Adipocyte (in vitro differentiated cells): ENCODE data around the gene PRELID1.
"Not testable (repeated sequence)": the region's sequence is repeated elsewhere in the genome, so short reads cannot be mapped to it uniquely, and the experiment has no call there.

Experiments
- DNase-seq: peaks from one replicate; pipeline ENCODE4 v3.0.0-alpha.2; 2015; ENCODE audit warnings: low read depth
- H3K27me3 ChIP-seq: replicated peaks from 2 replicates; pipeline ENCODE4 v1.7.0; 2013; ENCODE audit warnings: mild to moderate bottlenecking, low read length, moderate library complexity; ENCODE audit not compliant: control insufficient read depth, insufficient read depth
- H3K36me3 ChIP-seq: 2 replicates; pipeline ENCODE4 v1.7.0; 2013; ENCODE audit warnings: low read length, mild to moderate bottlenecking, moderate library complexity; ENCODE audit not compliant: control insufficient read depth, insufficient read depth, severe bottlenecking
- H3K4me1 ChIP-seq: 2 replicates; pipeline ENCODE4 v1.7.0; 2013; ENCODE audit warnings: mild to moderate bottlenecking, low read length, moderate library complexity; ENCODE audit not compliant: control insufficient read depth, insufficient read depth
- H3K4me3 ChIP-seq: 2 replicates; pipeline ENCODE4 v1.7.0; 2013; ENCODE audit warnings: mild to moderate bottlenecking, low read length, moderate library complexity
- H3K9ac ChIP-seq: 2 replicates; pipeline ENCODE4 v1.7.0; 2013; ENCODE audit warnings: mild to moderate bottlenecking, low read length, moderate library complexity
- H3K9me3 ChIP-seq: 2 replicates; pipeline ENCODE4 v1.7.0; 2013; ENCODE audit warnings: mild to moderate bottlenecking, low read length, moderate library complexity; ENCODE audit not compliant: control insufficient read depth

Gene PRELID1

DNA sequence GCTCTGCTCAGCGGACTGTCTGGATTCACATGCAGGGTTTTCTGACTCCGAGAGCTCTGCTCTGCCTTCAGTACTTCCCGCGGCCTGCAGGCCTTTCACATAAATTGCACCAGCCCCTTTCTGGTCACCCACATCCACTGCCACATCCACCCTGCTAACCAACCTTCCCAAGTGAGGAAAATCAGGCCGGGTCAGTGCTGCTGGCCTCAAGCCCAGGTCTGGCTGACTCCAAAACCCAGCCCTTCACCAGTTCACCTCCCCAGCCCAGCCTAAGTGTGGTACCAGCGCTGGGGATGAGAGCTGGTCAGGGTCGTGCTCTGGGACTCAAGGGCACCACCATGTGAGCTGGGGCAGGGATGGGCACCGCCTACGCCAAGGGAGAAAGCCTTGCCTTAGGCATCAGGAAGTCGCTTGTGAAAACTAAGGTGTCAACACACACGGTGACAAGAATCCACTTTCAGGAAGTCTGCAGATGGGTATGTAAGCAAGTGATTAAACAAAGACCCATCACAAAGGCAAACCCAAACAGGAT lies 35.6 kb downstream of the PRELID1 start:
- Histone ChIP-seq H3K27me3 (no peaks in the 10 kb centered on the region), H3K9ac (no peak overlapping the region), H3K4me1 (no peaks in the 10 kb centered on the region), H3K9me3 (no peaks in the 10 kb centered on the region), H3K4me3 (no peak overlapping the region), H3K36me3 (peaks cover 70% of the 10 kb centered on the region)
- no peak for DNase-seq

GRCh38 chr5:177343000-177343399 lies 39.4 kb downstream of the PRELID1 start:
- H3K36me3 ChIP-seq: peaks cover 42% of the 10 kb centered on the region

DNA sequence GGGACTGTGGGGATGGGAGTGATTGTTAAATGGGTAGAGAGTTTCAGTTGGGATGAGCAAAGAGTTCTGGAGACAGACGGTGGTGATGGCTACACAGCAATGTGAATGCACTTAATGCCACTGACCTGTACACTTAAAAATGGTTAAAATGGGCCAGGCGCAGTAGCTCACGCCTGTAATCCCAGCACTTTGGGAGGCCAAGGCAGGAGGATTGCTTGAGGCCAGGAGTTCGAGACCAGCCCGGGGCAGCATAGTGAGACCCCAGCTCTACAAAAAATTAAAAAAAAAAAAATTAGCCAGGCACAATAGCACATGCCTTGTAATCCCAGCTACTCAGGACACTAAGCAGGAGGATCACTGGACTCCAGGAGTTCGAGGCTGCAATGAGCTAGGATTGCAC lies 40.2 kb downstream of the PRELID1 start:
- Histone ChIP-seq H3K36me3 (peaks cover 37% of the 10 kb centered on the region), H3K9ac (no peak overlapping the region), H3K9me3 (no peaks in the 10 kb centered on the region), H3K4me3 (no peak overlapping the region), H3K4me1 (no peaks in the 10 kb centered on the region), H3K27me3 (no peaks in the 10 kb centered on the region)
- DNase-seq: no peak

More at GRCh38 chr5:177343000-177343399, 39.4 kb downstream of the PRELID1 start:
- H3K9me3 ChIP-seq, H3K4me3 ChIP-seq, H3K9ac ChIP-seq, DNase-seq, H3K27me3 ChIP-seq, H3K4me1 ChIP-seq: not testable (repeated sequence)

DNA sequence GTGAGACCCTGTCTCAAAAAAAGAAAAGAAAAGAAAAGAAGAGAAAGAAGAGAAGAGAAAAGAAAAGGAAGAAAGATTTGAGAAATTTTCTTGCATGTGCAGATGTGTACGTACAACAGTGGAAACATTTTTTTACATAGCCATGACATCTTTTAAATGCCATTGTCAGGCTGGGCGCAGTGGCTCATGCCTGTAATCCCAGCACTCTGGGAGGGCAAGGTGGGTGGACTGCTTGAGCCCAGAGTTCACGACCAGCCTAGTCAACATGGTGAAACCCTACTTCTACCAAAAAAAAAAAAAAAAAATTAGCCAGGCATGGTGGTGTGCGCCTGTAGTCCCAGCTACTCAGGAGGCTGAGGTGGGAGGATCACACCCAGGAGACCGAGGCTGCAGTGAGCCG lies 41.3 kb downstream of the PRELID1 start:
- H3K9me3 ChIP-seq: no peaks in the 10 kb centered on the region

DNA sequence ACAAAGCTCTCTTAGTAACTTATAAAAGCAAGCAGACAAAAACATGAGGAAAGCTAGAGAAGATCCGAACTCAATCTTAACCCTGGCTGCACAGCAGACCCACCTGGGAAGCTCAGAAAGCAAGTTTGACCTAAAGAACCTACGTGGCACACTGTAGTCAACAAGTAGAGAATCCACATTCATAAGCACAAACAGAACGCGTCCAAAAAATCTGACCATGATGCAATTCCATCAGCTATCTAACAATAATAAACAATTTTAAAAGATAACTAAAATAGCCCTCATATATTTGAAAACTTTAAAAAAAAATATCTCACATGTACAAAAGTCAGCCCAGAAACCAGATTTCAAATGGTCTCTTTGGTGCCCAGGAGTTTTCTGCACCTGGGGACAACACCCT lies 43.2 kb downstream of the PRELID1 start:
- no peaks in the 10 kb centered on the region for H3K27me3 ChIP-seq
- DNase-seq: no peak
- peaks cover 21% of the 10 kb centered on the region for H3K4me1 ChIP-seq
- H3K9ac ChIP-seq: no peak overlapping the region
- H3K36me3 ChIP-seq: peaks cover 18% of the 10 kb centered on the region
- H3K9me3 ChIP-seq: no peaks in the 10 kb centered on the region
- no peak overlapping the region for H3K4me3 ChIP-seq

More for the DNA sequence above, 41.3 kb downstream of the PRELID1 start:
- Histone ChIP-seq H3K36me3 (peaks cover 25% of the 10 kb centered on the region), H3K4me3 (no peak overlapping the region), H3K9ac (no peak overlapping the region), H3K4me1 (peaks cover 11% of the 10 kb centered on the region), H3K27me3 (no peaks in the 10 kb centered on the region)
- DNase-seq: no peak

DNA sequence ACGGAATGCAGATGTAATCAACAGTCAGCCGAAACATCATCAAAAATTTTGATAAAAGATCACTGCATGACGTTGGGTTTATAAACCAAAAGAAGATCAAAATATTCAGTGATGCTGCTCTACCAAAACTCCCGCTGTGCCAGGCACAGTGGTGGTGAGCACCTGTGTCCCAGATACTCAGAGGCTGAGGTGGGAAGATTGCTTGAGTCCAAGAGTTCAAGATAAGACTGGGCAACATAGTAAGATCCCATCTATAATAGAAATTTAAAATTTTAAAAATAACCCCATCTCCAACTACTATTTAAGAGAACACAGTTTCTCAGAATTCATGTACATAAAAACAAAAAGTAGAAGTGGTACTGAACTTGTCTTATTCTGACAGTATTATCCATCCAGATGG lies 44.1 kb downstream of the PRELID1 start:
- Histone ChIP-seq H3K4me3 (no peak overlapping the region), H3K9ac (no peak overlapping the region), H3K4me1 (peaks cover 25% of the 10 kb centered on the region), H3K36me3 (peaks cover 15% of the 10 kb centered on the region), H3K27me3 (no peaks in the 10 kb centered on the region), H3K9me3 (no peaks in the 10 kb centered on the region)
- no peak for DNase-seq

- H3K36me3 ChIP-seq: peaks cover 10% of the 10 kb centered on the region
- H3K27me3 ChIP-seq: no peaks in the 10 kb centered on the region
- no peak overlapping the region for H3K4me3 ChIP-seq
- H3K9ac ChIP-seq: no peak overlapping the region
- no peak for DNase-seq
- H3K9me3 ChIP-seq: no peaks in the 10 kb centered on the region
- peaks cover 25% of the 10 kb centered on the region for H3K4me1 ChIP-seq
These were observed 45.7 kb downstream of the PRELID1 start for GRCh38 chr5:177349362-177349647.

DNA sequence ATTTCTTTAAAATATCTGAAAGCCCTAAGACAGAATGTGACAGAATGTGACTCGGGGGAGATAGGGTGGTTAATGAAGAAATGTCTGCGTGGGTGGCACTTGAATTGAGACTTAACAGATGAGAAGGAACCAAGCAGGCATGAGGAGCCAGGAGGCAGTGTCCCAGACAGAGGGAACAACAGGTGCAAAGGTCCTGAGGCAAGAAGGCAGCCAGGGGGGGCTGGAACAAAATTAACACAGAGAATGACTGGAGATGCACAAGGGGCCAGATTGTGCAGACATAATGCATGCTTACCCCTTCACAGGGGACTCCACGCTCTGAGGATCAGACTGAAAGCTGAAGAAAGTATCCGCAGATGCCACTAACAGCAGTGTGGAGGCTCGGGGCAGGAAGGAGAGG lies 46.2 kb downstream of the PRELID1 start:
- Histone ChIP-seq H3K9ac (no peak overlapping the region), H3K4me3 (peak overlapping the region; percentile 94), H3K36me3 (peaks cover 10% of the 10 kb centered on the region), H3K4me1 (peaks cover 25% of the 10 kb centered on the region), H3K27me3 (peaks cover 2% of the 10 kb centered on the region), H3K9me3 (no peaks in the 10 kb centered on the region)
- no peak for DNase-seq

GRCh38 chr5:177350776-177351391 lies 47.3 kb downstream of the PRELID1 start:
- H3K27me3 ChIP-seq: peaks cover 12% of the 10 kb centered on the region
- peak overlapping the region; percentile 94 for H3K4me3 ChIP-seq
- peak overlapping the region; percentile 98 for H3K9ac ChIP-seq
- H3K36me3 ChIP-seq: peaks cover 10% of the 10 kb centered on the region
- peak; percentile 21 for DNase-seq
- H3K4me1 ChIP-seq: peaks cover 25% of the 10 kb centered on the region
- H3K9me3 ChIP-seq: peaks cover 7% of the 10 kb centered on the region

GRCh38 chr5:177351392-177352329 lies 48.1 kb downstream of the PRELID1 start, which contains the start of gene LMAN2:
Gene LMAN2 (minus strand): TSS chr5:177351668. CDS start chr5:177351647, 21 bp downstream.
- H3K36me3 ChIP-seq: peaks cover 7% of the 10 kb centered on the region
- H3K4me3 ChIP-seq: peak within 1 kb of the TSS; percentile 94
- H3K4me1 ChIP-seq: peaks cover 25% of the 10 kb centered on the region
- DNase-seq: peak; percentile 98
- peaks cover 16% of the 10 kb centered on the region for H3K27me3 ChIP-seq
- H3K9me3 ChIP-seq: peaks cover 8% of the 10 kb centered on the region
- peak within 1 kb of the TSS; percentile 98 for H3K9ac ChIP-seq

GRCh38 chr5:177353093-177353492 lies 49.5 kb downstream of the PRELID1 start:
- Histone ChIP-seq H3K4me3 (no peak overlapping the region), H3K36me3 (no peaks in the 10 kb centered on the region), H3K27me3 (peaks cover 29% of the 10 kb centered on the region), H3K9ac (no peak overlapping the region), H3K4me1 (peaks cover 25% of the 10 kb centered on the region), H3K9me3 (peaks cover 8% of the 10 kb centered on the region)
- no peak for DNase-seq
